GM12873 (cell line): ENCODE data around the gene MYCBP2.

Experiments used
- TF ChIP-seq, protein P1 (sequence below): IDR thresholded peaks from 2 replicates; pipeline ENCODE4 v1.5.1; 2012; ENCODE audit warnings: low read depth, mild to moderate bottlenecking, moderate library complexity, low read length, control low read depth; ENCODE audit not compliant: insufficient read depth; ENCODE audit errors: missing control alignments

The MYCBP2 gene

DNA sequence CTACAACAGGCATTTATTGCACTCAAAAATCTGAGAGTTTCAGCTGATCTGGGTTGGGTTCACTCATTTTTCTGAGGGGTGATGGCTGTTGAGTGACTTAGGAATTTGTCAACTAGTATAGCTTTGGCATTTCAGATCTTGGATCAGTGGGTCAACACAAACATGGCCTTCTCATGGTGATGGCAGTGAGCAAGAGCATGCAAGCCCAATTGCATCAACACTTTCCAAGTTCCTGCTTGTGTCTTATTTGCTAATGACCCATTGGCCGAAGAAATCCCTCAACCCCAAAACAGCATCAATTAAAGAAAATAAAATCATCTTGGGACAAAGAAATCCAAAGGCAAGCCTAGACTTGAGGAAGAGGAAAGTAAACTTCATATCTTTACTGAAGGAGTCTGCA is 23.9 kb upstream of the MYCBP2 start:
- TF ChIP-seq, protein P1, sequence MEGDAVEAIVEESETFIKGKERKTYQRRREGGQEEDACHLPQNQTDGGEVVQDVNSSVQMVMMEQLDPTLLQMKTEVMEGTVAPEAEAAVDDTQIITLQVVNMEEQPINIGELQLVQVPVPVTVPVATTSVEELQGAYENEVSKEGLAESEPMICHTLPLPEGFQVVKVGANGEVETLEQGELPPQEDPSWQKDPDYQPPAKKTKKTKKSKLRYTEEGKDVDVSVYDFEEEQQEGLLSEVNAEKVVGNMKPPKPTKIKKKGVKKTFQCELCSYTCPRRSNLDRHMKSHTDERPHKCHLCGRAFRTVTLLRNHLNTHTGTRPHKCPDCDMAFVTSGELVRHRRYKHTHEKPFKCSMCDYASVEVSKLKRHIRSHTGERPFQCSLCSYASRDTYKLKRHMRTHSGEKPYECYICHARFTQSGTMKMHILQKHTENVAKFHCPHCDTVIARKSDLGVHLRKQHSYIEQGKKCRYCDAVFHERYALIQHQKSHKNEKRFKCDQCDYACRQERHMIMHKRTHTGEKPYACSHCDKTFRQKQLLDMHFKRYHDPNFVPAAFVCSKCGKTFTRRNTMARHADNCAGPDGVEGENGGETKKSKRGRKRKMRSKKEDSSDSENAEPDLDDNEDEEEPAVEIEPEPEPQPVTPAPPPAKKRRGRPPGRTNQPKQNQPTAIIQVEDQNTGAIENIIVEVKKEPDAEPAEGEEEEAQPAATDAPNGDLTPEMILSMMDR, result no peak

DNA sequence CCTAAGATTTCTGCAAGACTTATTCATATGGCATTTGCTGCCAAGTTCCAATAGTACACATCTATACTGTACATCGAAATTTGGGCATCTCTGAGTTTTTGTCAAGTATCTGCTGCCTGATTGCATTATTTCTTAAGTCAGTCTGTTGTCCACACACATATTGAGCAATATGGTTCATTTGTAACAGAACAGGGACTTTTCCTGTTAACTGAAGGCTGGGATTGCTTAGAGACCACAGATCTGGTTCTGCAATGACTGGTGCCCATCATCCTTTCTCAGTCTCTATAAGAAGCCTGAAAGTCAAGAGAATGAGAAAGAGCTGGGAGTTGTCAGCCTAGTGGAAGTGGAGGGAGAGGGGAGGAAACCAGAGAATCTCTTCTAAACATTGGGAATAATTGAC is 22.5 kb upstream of the MYCBP2 start:
- TF ChIP-seq, protein P1, result no peak

DNA sequence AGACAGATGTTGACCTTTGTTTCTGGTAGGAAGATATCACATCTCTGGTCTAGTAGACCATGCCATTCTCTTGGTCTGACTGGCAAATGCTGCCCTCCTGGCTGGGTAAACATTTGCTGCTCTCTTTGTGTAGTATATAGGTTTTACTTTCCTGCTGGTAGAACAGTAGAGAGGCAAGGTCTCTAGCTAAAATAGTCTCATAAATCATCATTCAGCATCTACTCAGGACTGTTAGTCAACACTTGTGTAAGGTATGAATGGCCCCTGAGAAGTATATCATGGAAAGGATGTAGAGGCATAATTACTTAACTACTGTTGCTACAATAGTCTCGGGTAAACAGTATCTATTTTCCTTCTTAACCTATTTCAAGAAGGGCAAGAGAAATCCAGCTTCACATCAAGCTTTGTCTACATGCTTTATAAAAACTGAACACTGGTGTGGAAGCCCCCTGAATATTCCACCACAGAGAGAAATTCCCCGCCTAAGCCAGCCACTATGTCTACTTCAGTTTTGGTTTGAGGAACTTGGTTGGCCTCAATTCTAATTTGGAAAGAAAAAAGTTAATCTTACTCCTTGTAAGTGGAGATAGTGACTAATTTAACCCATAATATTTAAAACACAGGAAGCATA is 18.4 kb upstream of the MYCBP2 start:
- TF ChIP-seq, protein P1, result no peak

- TF ChIP-seq, protein P1, result no peak
These were observed 16.9 kb upstream of the MYCBP2 start for GRCh38 chr13:77343841-77344240.

- TF ChIP-seq, protein P1, result no peak
These were observed 12.5 kb upstream of the MYCBP2 start for GRCh38 chr13:77339408-77339807.

- TF ChIP-seq, protein P1, result no peak
These were observed 12.1 kb upstream of the MYCBP2 start for GRCh38 chr13:77338961-77339401.

DNA sequence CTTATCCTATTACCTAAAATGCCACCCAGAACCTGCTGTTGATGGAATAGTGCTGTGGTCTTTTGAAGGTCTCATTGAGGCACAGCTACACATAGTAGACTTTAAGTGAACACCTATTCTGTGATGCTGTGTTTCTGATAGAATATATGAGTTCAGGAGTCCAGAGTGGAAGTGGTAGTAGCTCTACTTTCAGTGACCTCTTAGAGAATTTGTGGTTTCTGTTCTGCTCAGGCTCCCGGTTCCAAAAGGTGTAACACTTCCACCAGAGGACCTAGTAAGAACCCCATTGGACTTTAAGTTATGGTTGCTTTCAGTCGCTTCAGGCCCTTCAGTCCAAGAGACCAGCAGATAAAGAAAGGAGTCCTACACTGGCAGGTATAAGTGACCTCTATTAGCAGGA is 11.4 kb upstream of the MYCBP2 start:
- TF ChIP-seq, protein P1, result no peak

DNA sequence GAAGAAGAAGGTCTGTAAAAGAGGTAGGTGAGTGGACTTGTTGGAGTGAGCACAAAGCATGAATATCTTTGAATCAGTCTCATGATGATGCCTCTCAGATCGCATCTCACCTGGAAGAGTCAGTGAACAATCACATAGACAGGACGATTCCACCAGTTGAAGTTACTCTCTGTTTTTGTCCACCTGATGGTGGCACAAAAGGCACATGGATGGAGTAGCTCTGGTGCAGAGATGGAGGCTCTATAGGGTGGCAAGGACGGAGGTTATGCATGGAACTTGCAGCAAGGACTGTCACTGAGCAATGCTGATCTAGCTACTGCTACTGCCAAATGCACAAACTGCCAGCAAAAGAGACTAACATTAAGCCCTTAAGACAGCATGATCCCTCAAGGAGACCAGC is 10.3 kb upstream of the MYCBP2 start:
- TF ChIP-seq, protein P1, result no peak
